HG02852 (cell line): ENCODE results near the gene ABCC12.

Source experiments
- ATAC-seq: cut with Tn5 transposase; IDR thresholded peaks from one replicate; pipeline ENCODE4 v1.9.1; 2021; ENCODE audit warnings: mild to moderate bottlenecking, moderate library complexity; ENCODE audit not compliant: unreplicated experiment

Gene ABCC12

DNA sequence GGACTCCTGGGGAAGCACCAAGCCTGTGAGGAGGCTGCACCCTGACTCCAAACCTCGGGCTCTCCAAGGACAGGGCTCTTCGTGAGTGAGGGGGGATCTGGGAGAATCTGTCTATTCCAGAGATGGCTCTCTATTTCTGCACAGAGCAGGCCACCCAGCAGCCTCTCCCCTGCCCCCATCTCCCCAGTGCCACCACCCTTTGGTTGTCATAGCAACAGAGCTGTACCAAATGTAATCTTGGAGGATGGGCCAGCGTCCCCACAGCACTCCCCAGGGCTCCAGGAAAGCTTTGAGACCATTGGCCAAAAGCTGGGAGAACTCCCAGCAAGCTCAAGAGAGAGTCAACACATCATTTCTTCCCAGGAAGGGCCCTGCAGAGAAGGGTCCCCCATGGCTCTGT lies 49.3 kb downstream of the ABCC12 start:
- no peak for ATAC-seq
